HG03439 (cell line): ENCODE data around the gene BCKDHB.

ENCODE experiments used
- ATAC-seq: cut with Tn5 transposase; IDR thresholded peaks from one replicate; pipeline ENCODE4 v1.9.1; 2021; ENCODE audit warnings: mild to moderate bottlenecking, moderate library complexity; ENCODE audit not compliant: unreplicated experiment

BCKDHB gene

DNA sequence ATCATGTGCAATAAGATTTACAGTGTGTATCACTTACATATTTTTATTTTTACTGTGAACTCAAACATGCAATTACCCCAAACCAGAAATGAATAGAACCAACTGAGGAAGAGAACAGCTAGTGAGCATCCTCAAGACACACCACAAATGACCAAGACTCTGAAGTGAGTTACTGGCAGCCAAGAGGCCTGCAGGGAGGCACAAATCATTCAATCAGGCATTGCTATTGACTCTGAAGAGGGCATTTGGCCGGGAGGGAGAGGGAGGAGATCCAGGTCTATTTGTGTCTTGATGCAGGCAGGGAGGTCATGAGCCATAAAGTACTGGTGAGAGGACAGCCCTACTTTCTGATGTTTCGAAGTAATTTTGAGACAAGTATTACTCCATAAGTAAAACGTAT is 257.7 kb downstream of the BCKDHB start:
- no peak for ATAC-seq

DNA sequence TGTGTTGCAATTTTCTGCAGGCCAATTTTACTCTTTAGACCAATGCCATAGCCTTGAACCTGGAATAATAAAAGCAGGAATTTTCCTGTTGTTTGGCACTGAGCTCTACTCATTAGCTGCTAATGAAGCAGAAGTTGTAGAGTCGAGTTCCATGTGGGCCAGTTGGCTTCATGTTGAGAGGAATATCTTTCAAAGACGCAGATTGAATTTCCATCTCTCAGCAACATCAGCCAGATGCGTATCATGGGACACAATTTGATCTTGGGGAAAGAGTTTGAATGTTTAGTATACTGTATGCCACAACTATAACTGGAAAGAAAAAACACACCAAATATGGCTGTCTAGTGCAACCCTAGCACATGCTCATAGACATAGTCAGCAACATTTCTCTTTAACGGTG is 259.6 kb downstream of the BCKDHB start:
- no peak for ATAC-seq

DNA sequence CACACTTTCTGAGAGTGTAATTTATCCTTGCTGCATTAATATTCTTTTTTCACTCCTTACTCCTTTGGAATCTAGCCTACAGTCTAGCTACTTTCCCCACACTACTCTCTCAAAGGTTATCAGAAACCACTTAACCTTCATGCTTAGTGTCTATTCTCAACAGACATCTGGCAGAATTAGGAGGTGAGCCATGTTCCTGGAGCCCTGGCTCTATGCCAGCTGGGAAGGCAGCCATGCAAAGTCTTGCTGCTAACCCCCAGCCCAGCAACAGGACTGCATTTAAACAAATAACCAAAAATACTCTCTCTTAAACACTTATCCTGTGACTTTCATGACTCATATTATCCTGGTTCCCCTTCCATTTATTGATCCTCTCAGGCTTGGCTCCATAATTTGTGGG is 260.2 kb downstream of the BCKDHB start:
- no peak for ATAC-seq

DNA sequence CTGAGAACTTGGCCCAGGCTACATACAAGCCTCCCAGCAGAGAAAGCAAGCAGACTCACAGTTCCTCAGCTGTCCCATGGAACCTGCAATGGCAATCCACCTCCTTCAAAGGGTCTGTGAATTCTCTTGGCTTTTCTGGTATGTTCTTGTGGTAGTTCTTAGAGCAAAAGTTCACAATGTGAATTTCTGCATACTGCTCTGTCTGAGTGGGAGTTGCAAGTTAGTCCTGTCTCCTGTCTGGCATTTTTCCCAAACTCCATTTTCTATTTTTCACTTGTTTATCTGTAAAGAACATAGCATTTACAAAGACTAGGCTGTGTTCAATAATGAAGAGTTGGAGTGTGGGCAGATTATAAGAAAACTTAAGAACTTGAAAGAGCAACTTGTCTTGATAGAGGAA is 269.9 kb downstream of the BCKDHB start:
- no peak for ATAC-seq

DNA sequence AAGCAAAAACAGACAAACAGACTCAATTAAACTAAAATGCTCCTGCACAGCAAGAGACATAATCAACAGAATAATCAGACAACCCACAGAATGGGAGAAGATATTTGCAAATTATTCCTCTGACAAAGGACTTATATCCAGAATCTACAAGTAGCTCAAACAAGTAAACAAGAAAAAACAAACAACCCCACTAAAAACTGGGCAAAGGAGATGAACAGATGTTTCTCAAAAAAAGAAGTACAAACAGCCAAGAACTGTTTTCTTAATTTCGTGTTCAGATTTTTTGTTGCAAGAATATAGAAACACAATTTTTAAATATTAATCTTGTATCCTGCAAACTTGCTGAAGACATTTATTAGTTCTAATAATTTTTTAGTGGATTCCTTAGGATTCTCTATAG is 274.1 kb downstream of the BCKDHB start:
- ATAC-seq: no peak

DNA sequence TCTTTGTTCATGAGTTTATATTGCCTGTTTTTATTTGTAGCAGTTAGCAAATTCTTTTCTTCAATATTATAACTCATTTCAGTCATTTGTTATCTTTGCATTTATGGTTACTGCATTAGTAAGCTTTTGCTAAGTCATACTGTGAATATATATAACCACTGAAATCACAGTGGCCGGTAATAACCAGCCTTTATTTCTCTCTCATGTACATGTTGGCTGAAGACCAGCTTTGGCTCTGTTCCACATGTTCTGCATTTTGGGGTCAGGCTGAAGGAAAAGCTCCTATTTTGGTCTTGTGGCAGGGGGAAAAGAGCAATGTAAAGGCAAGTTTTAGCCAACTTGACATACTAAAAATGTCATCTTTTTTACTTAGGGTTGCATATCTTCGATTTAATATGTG is 276.3 kb downstream of the BCKDHB start:
- no peak for ATAC-seq

DNA sequence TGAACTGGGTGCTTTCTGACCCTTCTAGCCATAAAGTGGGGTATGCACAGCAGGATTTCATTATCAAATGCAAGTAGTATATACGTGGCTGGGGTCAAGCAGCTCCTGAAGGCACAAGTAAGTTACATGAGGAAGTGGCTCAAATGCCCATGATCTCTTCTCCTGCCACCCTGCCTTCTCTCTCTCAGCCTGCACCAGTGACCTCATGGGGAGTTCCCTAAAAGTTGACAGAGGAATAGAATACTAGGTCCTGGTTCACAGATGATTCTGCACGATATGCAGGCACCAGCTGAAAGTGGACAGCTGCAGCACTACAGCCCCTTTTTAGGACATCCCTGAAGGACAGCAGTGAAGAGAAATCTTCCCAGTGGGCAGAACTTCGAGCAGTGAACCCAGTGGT is 282.0 kb downstream of the BCKDHB start:
- no peak for ATAC-seq
